HepG2 (cell line): ENCODE data around the gene AGR2. TPM values are rescaled to one million over a fixed set of nuclear protein-coding genes. Genes with fewer than 3 reads are reported as not detected.

Source experiments
- ATAC-seq: fragments of 200-7000 bp; cut with Tn5 transposase; 3 replicates; pipeline ENCODE4 v1.9.1; 2020; ENCODE audit warnings: mild to moderate bottlenecking, moderate library complexity
- BruUV-seq: library from RNA; stranded (reverse); fragments of 400-500 nt; replicated peaks from 2 replicates; lab custom pipeline; 2021; lab: Mats Ljungman, UMichigan
- CTCF ChIA-PET: fragments of 300-600 bp; formaldehyde crosslinking; extraction: SDS; loops from one replicate; lab custom pipeline; 2021; ENCODE audit warnings: low total read pairs, inconsistent platforms, low intra/inter-chr PET ratio; lab: Yijun Ruan, JAX
- POLR2A ChIA-PET: fragments of 350-600 bp; sonication (Branson Sonifier 250); formaldehyde crosslinking; loops from one replicate; lab custom pipeline; 2020; ENCODE audit warnings: antibody characterized with exemption, inconsistent platforms; lab: Yijun Ruan, JAX
- DNase-seq: peaks from one replicate; pipeline ENCODE4 v3.0.0-alpha.2; 2015; ENCODE audit warnings: low spot score
- FAIRE-seq: peaks from 3 replicates; lab custom pipeline; 2011; peaks lifted over from hg19 to GRCh38; lab: Jason Lieb, UNC
- H2AFZ ChIP-seq: one replicate; pipeline ENCODE4 v1.6.1; 2011; ENCODE audit warnings: low read length, inconsistent platforms
- H3K27ac ChIP-seq: fragments of 300-600 bp; 3 replicates; pipeline ENCODE4 v1.8.0; 2011; ENCODE audit warnings: mixed run types, mild to moderate bottlenecking, mixed read lengths, low read length, inconsistent platforms; ENCODE audit not compliant: insufficient read depth; ENCODE audit errors: extremely low read length
- H3K27me3 ChIP-seq, 2 experiments: fragments of 200-600 bp in 1 of 2; 2 replicates in 1 of 2; 3 replicates in 1 of 2; pipeline versions ENCODE4 v1.6.0 to v1.8.0; 2011; ENCODE audit warnings: low read length in 2 of 2, mild to moderate bottlenecking in 2 of 2, moderate library complexity in 2 of 2, inconsistent platforms in 1 of 2; ENCODE audit not compliant: insufficient read depth in 2 of 2, control insufficient read depth in 1 of 2
- H3K36me3 ChIP-seq, 2 experiments: fragments of 200-600 bp in 1 of 2; replicated peaks in 1 of 2; 2 replicates in 1 of 2; 3 replicates in 1 of 2; pipeline versions ENCODE4 v1.5.1 to v1.8.0; 2011; ENCODE audit warnings: low read length in 2 of 2, inconsistent platforms in 1 of 2; ENCODE audit not compliant: insufficient read depth in 2 of 2, control insufficient read depth in 1 of 2
- H3K4me1 ChIP-seq: 2 replicates; pipeline ENCODE4 v1.5.1; 2012; ENCODE audit warnings: low read length, inconsistent platforms; ENCODE audit not compliant: insufficient read depth
- H3K4me2 ChIP-seq: 2 replicates; pipeline ENCODE4 v1.6.0; 2011; ENCODE audit warnings: low read depth, low read length, inconsistent platforms
- H3K4me3 ChIP-seq, 3 experiments: fragments of 200-600 bp in 1 of 3; sonication (generic), shearing (Covaris generic) in 1 of 3; replicated peaks in 1 of 3; 2 replicates each; pipeline ENCODE4 v1.5.1; 2011 to 2016; ENCODE audit warnings: low read length in 3 of 3, inconsistent platforms in 2 of 3, low read depth in 2 of 3, mild to moderate bottlenecking in 2 of 3, control low read depth in 1 of 3, mixed read lengths in 1 of 3; ENCODE audit not compliant: insufficient read depth in 1 of 3
- H3K79me2 ChIP-seq: one replicate; pipeline ENCODE4 v1.6.1; 2011; ENCODE audit warnings: low read length, inconsistent platforms; ENCODE audit not compliant: insufficient read depth
- H3K9ac ChIP-seq: 2 replicates; pipeline ENCODE4 v1.6.0; 2011; ENCODE audit warnings: mild to moderate bottlenecking, low read depth, low read length, inconsistent platforms; ENCODE audit not compliant: insufficient read depth
- H3K9me3 ChIP-seq: 2 replicates; pipeline ENCODE4 v1.5.1; 2012; ENCODE audit warnings: mild to moderate bottlenecking, low read length
- H4K20me1 ChIP-seq: 2 replicates; pipeline ENCODE4 v1.6.0; 2011; ENCODE audit warnings: inconsistent platforms, mild to moderate bottlenecking, low read length, moderate library complexity; ENCODE audit not compliant: insufficient read depth
- HNRNPLL ChIP-seq: fragments of 200-400 bp; formaldehyde crosslinking; IDR thresholded peaks from 2 replicates; pipeline ENCODE4 v1.6.1; 2017; ENCODE audit warnings: mild to moderate bottlenecking, low read depth, low read length; ENCODE audit not compliant: poor library complexity, severe bottlenecking
- PTBP1 ChIP-seq: fragments of 200-400 bp; formaldehyde crosslinking; IDR thresholded peaks from 2 replicates; pipeline ENCODE4 v1.6.1; 2018; ENCODE audit warnings: low read length, low read depth; ENCODE audit not compliant: poor library complexity, severe bottlenecking
- RAD21 ChIP-seq: fragments of 450-650 bp; formaldehyde crosslinking; IDR thresholded peaks from 2 replicates; pipeline ENCODE4 v1.5.0; 2020; ENCODE audit warnings: mild to moderate bottlenecking
- RAD51 ChIP-seq: fragments of 450-650 bp; IDR thresholded peaks from 2 replicates; pipeline ENCODE4 v1.6.1; 2016; ENCODE audit warnings: borderline replicate concordance
- SNAPC2 ChIP-seq: sonication (generic); formaldehyde crosslinking; IDR thresholded peaks from 2 replicates; pipeline ENCODE4 v1.8.1; 2022; ENCODE audit warnings: mild to moderate bottlenecking, missing genetic modification reagents
- TBX3 ChIP-seq: fragments of 450-650 bp; IDR thresholded peaks from 2 replicates; pipeline ENCODE4 v1.6.1; 2017; ENCODE audit warnings: antibody characterized with exemption, mild to moderate bottlenecking, inconsistent platforms, borderline replicate concordance
- TOE1 ChIP-seq: sonication (generic); formaldehyde crosslinking; IDR thresholded peaks from 2 replicates; pipeline ENCODE4 v1.4.0; 2020; ENCODE audit warnings: mild to moderate bottlenecking, missing genetic modification reagents
- ZFP90 ChIP-seq: sonication (generic); formaldehyde crosslinking; IDR thresholded peaks from 2 replicates; pipeline ENCODE4 v1.8.0; 2022; ENCODE audit warnings: missing genetic modification reagents, mild to moderate bottlenecking, inconsistent platforms, borderline replicate concordance
- ZNF709 ChIP-seq: sonication (generic); formaldehyde crosslinking; IDR thresholded peaks from 2 replicates; pipeline ENCODE4 v1.5.0; 2020; ENCODE audit warnings: mild to moderate bottlenecking, missing genetic modification reagents
- ZNF780A ChIP-seq: sonication (generic); formaldehyde crosslinking; IDR thresholded peaks from 2 replicates; pipeline ENCODE4 v1.8.0; 2022; ENCODE audit warnings: mild to moderate bottlenecking, missing genetic modification reagents, moderate library complexity
- WGBS: methylation state at CpG from one replicate; pipeline ENCODE4 v1.1.6; 2017; ENCODE audit warnings: low lambda C conversion rate; 5-methylcytosine and 5-hydroxymethylcytosine counted together
- in situ Hi-C: cut with HindIII; loops from 2 replicates; pipeline ENCODE4 v1.10.0; 2017; ENCODE audit warnings: low pct_unique_long_range_greater_than_20kb; ENCODE audit not compliant: extremely low pct_ligation_motif_present
- intact Hi-C: fragments of 100-400 bp; cut with micrococcal nuclease; formaldehyde crosslinking; loops from one replicate; pipeline ENCODE4 v1.10.0; 2022; ENCODE audit not compliant: unreplicated experiment
- polyA plus RNA-seq, 8 experiments: library from polyadenylated mRNA; depleted of rRNA in 3 of 8; stranded (reverse) in 7 of 8; unstranded in 1 of 8; fragments of >200 nt; fragmentation: Illumina TruSeq in 4 of 8; extraction: Trizol in 4 of 8; gene quantifications; 2 replicates each; pipeline versions ENCODE4 v1.2.1 to v1.2.3, GENCODE V29; 2011 to 2016; ENCODE audit warnings: low read depth in 4 of 8, missing spikeins in 1 of 8, mixed read lengths in 1 of 8; ENCODE audit not compliant: insufficient read depth in 1 of 8
- total RNA-seq, 5 experiments: library from RNA; depleted of rRNA; stranded (reverse); fragments of >200 nt; fragmentation: Illumina TruSeq; extraction: Trizol; gene quantifications; 2 replicates each; pipeline ENCODE4 v1.2.3, GENCODE V29; 2016; ENCODE audit warnings: low read depth in 1 of 5
- TF ChIP-seq, protein P1 (sequence below): sonication (generic); formaldehyde crosslinking; IDR thresholded peaks from 2 replicates; pipeline ENCODE4 v1.5.0; 2020; ENCODE audit warnings: missing genetic modification reagents
- TF ChIP-seq, protein P2 (sequence below): sonication (generic); formaldehyde crosslinking; IDR thresholded peaks from 2 replicates; pipeline ENCODE4 v1.4.0; 2020; ENCODE audit warnings: missing genetic modification reagents, mild to moderate bottlenecking, borderline replicate concordance
- TF ChIP-seq, protein P3 (sequence below): sonication (generic); formaldehyde crosslinking; IDR thresholded peaks from 2 replicates; pipeline ENCODE4 v1.4.0; 2020; ENCODE audit warnings: mild to moderate bottlenecking, missing genetic modification reagents
- TF ChIP-seq, protein P4 (sequence below): IDR thresholded peaks from 2 replicates; pipeline ENCODE4 v1.6.1; 2016; ENCODE audit warnings: missing genetic modification reagents, missing compliant biosample characterization

The AGR2 gene
- total and polyA plus RNA-seq, 2 of the 13 experiments (the other 11 are each of a cell fraction or from before 2014, with no cell fraction given): 1.7 to 2.9 TPM

GRCh38 chr7:16805441-16805840 is 642 bp upstream of the AGR2 start:
- BruUV-seq: no TSS peak
- CTCF ChIA-PET: no interaction called here
- no peak overlapping the region for H3K4me3 ChIP-seq
- H3K79me2 ChIP-seq: no peaks in the 10 kb centered on the region
- no peak for DNase-seq
- peaks cover 23% of the 10 kb centered on the region for H3K4me1 ChIP-seq
- H4K20me1 ChIP-seq: no peaks in the 10 kb centered on the region
- no peaks in the 10 kb centered on the region for H3K9me3 ChIP-seq
- no peaks in the 10 kb centered on the region for H3K36me3 ChIP-seq
- H3K4me2 ChIP-seq: peak overlapping the region; percentile 47; the same call in 1 of the 2 replicates
- POLR2A ChIA-PET: no interaction called here
- H3K27me3 ChIP-seq: 0 out of 5 replicates have a peak, but pooled peaks cover 0 to 6% of the 10 kb centered on the region in 2 experiments
- WGBS: 2% methylated on average over 3 of the region's 3 CpGs
- in situ Hi-C loops: no loop called here
- H3K27ac ChIP-seq: no peak overlapping the region
- intact Hi-C loops: no loop called here
- no peak overlapping the region for H3K9ac ChIP-seq
- no peak overlapping the region for H2AFZ ChIP-seq
- no peak for FAIRE-seq
- ATAC-seq: no peak
- no peak for TF ChIP-seq TBX3
- TF ChIP-seq ZNF780A: no peak
- TF ChIP-seq SNAPC2: no peak
- no peak for TF ChIP-seq TOE1 (CRISPR knock-in tag)
- TF ChIP-seq ZFP90 (CRISPR knock-in tag): no peak
- TF ChIP-seq RAD21: no peak
- TF ChIP-seq, protein P1, sequence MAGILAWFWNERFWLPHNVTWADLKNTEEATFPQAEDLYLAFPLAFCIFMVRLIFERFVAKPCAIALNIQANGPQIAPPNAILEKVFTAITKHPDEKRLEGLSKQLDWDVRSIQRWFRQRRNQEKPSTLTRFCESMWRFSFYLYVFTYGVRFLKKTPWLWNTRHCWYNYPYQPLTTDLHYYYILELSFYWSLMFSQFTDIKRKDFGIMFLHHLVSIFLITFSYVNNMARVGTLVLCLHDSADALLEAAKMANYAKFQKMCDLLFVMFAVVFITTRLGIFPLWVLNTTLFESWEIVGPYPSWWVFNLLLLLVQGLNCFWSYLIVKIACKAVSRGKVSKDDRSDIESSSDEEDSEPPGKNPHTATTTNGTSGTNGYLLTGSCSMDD: no peak
- no peak for TF ChIP-seq RAD51
- TF ChIP-seq HNRNPLL: no peak
- TF ChIP-seq, protein P2, sequence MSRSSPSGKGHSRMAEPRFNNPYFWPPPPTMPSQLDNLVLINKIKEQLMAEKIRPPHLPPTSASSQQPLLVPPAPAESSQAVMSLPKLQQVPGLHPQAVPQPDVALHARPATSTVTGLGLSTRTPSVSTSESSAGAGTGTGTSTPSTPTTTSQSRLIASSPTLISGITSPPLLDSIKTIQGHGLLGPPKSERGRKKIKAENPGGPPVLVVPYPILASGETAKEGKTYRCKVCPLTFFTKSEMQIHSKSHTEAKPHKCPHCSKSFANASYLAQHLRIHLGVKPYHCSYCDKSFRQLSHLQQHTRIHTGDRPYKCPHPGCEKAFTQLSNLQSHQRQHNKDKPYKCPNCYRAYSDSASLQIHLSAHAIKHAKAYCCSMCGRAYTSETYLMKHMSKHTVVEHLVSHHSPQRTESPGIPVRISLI (CRISPR knock-in tag): no peak
- TF ChIP-seq, protein P3, sequence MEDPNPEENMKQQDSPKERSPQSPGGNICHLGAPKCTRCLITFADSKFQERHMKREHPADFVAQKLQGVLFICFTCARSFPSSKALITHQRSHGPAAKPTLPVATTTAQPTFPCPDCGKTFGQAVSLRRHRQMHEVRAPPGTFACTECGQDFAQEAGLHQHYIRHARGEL (CRISPR knock-in tag): no peak
- TF ChIP-seq ZNF709 (CRISPR knock-in tag): no peak
- TF ChIP-seq, protein P4, sequence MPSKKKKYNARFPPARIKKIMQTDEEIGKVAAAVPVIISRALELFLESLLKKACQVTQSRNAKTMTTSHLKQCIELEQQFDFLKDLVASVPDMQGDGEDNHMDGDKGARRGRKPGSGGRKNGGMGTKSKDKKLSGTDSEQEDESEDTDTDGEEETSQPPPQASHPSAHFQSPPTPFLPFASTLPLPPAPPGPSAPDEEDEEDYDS (CRISPR knock-in tag): no peak
- no peak for TF ChIP-seq PTBP1
